ENCODE results near the gene ADCY10.

DNA sequence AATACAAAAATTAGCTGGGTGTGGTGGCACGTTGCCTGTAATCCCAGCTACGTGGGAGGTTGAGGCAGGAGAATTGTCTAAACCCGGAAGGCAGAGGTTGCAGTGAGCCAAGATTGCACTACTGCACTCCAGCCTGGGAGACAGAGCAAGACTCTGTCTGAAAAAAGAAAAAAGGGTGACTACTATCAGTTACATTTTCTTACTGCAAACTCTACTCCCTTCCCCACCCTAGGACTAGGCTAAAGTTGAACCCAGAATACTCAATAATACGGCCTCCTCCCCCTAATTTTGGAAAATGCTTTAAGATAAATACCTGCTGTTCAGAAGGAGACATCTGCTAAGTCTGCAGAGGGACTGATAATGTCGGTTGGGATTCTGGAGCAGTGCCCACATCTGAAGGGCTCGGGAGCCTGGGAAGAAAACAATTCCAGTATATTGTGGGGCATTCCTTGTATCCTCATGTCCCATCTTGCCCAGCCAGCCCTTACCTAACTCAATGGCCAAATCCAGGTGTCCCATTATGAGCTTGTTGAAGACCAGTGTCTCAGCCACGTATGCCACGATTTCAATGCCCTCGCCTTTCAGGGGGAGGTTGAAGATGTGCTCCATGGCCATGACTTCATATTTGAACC, 89.7 kb downstream of the ADCY10 start:
- TF ChIP-seq, protein P1, sequence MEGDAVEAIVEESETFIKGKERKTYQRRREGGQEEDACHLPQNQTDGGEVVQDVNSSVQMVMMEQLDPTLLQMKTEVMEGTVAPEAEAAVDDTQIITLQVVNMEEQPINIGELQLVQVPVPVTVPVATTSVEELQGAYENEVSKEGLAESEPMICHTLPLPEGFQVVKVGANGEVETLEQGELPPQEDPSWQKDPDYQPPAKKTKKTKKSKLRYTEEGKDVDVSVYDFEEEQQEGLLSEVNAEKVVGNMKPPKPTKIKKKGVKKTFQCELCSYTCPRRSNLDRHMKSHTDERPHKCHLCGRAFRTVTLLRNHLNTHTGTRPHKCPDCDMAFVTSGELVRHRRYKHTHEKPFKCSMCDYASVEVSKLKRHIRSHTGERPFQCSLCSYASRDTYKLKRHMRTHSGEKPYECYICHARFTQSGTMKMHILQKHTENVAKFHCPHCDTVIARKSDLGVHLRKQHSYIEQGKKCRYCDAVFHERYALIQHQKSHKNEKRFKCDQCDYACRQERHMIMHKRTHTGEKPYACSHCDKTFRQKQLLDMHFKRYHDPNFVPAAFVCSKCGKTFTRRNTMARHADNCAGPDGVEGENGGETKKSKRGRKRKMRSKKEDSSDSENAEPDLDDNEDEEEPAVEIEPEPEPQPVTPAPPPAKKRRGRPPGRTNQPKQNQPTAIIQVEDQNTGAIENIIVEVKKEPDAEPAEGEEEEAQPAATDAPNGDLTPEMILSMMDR (IDR thresholded peaks at IDR 0.05), result no peak
- TF ChIP-seq POLR2A (IDR thresholded peaks at IDR 0.05), result no peak
